Effector memory CD8-positive, alpha-beta T cell (primary cell): ENCODE results near the gene RBM26.

ENCODE experiments used
- ATAC-seq: fragments of 150-1000 bp; cut with Tn5 transposase; replicated peaks from 2 replicates; pipeline ENCODE4 v1.10.0; 2021; ENCODE audit warnings: mild to moderate bottlenecking, moderate library complexity
- DNase-seq, 3 experiments: peaks; one replicate each; pipeline ENCODE4 v3.0.0; 2021
- H3K27ac Mint-ChIP-seq, 2 donors: one replicate each; pipeline ENCODE4 v1.8.0; 2022; ENCODE audit warnings: mild to moderate bottlenecking in 2 of 2, mixed read lengths in 2 of 2, moderate library complexity in 2 of 2
- H3K27me3 Mint-ChIP-seq, 2 donors: one replicate each; pipeline ENCODE4 v1.8.0; 2022; ENCODE audit warnings: mixed read lengths in 2 of 2
- H3K36me3 Mint-ChIP-seq: one replicate; pipeline ENCODE4 v1.8.0; 2022; ENCODE audit warnings: mild to moderate bottlenecking, moderate library complexity, mixed read lengths; ENCODE audit not compliant: insufficient read depth
- H3K4me1 Mint-ChIP-seq, 2 donors: one replicate each; pipeline ENCODE4 v1.8.0; 2022; ENCODE audit warnings: low read depth in 2 of 2, mixed read lengths in 2 of 2
- H3K4me3 Mint-ChIP-seq, 2 donors: one replicate each; pipeline ENCODE4 v1.8.0; 2022; ENCODE audit warnings: mild to moderate bottlenecking in 2 of 2, mixed read lengths in 2 of 2, moderate library complexity in 2 of 2
- H3K9me3 Mint-ChIP-seq, 2 donors: one replicate each; pipeline ENCODE4 v1.8.0; 2022; ENCODE audit warnings: mixed read lengths in 2 of 2

RBM26 gene

DNA sequence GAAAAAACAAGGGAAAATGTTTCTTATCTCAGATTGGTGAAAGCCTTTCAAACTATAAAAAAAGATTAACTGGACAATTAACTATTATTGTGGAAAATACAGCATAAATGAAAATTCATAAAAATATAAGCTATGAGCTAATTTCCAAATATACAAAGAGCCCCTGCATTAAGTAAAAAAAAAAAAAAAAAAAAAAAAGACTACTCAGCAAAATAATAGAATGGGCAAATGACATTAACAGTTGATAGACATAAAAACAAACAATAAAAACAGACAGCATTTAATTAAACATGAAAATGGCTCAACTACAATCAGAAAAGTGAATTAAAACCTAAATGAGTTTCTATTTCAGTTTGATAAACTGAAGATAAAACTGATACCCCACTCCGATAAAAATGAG, 77.5 kb downstream of the RBM26 start:
- ATAC-seq: no peak
- H3K4me1 Mint-ChIP-seq: peaks cover 2 to 14% of the 10 kb centered on the region in 2 donors
- no peak for DNase-seq
- H3K9me3 Mint-ChIP-seq: no peaks in the 10 kb centered on the region
- no peak overlapping the region for H3K4me3 Mint-ChIP-seq
- H3K36me3 Mint-ChIP-seq: peaks cover 38% of the 10 kb centered on the region
- peak overlapping the region in 1 of 2 donors; percentile 35 for H3K27ac Mint-ChIP-seq
- H3K27me3 Mint-ChIP-seq: no peaks in the 10 kb centered on the region

DNA sequence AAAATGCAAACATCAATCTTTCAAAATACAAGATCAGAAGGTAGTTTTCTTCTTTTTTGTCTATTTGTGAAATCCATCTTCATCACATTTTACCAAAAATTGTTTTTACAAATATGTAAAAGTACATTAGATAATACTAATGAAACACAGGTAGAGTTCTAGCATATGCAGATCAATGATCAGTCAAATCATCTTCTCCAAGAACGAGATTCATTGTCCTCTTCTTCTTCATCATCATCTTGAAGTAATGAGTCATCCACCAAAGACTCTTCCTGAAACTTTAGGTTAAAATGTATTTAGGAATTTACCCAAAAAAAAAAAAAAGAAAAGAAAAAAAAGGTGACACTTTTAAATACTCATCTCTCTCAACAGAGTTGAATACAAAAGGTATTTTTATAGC, 85.6 kb downstream of the RBM26 start:
- Mint-ChIP-seq H3K4me3 (no peak overlapping the region), H3K27me3 (no peaks in the 10 kb centered on the region), H3K27ac (peak overlapping the region in 1 of 2 donors; percentile 29), H3K36me3 (peaks cover 47% of the 10 kb centered on the region), H3K9me3 (no peaks in the 10 kb centered on the region), H3K4me1 (no peaks in the 10 kb centered on the region)
- DNase-seq (no peak), ATAC-seq (no peak)

DNA sequence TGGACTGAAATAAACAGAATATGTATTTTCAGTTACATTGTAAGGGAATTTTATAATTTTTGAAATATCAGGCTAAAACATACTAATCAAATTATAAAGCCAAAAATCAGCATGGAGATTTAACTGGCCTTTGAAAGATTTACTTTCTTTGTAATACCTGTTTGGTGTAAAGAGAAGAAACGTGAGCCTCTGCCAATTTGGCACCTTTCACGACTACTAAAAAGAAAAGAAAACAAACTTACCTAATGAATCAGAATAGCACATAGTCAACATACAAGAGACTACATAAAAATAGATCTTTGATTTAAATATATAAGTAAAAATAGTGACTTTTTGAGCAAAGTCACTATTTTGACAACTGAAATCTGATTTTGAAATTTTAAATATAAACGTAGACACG, 87.4 kb downstream of the RBM26 start:
- no peak overlapping the region for H3K27ac Mint-ChIP-seq
- H3K36me3 Mint-ChIP-seq: peaks cover 43% of the 10 kb centered on the region
- H3K27me3 Mint-ChIP-seq: no peaks in the 10 kb centered on the region
- DNase-seq (no peak), ATAC-seq (no peak)
- no peaks in the 10 kb centered on the region for H3K9me3 Mint-ChIP-seq
- H3K4me3 Mint-ChIP-seq: no peak overlapping the region
- H3K4me1 Mint-ChIP-seq: no peaks in the 10 kb centered on the region

DNA sequence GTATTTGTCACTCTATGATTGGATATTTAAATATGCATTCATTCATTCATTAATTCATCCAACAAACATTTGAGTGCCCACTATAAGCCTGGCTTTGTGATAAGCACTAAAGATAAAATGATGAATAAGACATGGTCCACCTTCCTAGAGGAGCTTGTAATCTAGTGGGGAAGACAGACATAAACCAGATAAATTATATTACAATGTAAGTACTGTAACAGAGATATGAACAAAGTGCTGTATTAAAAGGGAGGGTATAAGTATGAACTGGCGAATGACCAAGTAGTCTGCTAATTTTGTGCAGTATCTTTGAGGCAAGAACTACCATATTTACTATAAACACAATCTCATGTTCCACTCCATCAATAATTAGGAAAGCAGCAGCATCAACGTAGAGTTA, 88.2 kb downstream of the RBM26 start:
- ATAC-seq: no peak
- Mint-ChIP-seq H3K36me3 (peaks cover 39% of the 10 kb centered on the region), H3K27me3 (no peaks in the 10 kb centered on the region), H3K4me1 (no peaks in the 10 kb centered on the region), H3K4me3 (no peak overlapping the region), H3K27ac (no peak overlapping the region), H3K9me3 (no peaks in the 10 kb centered on the region)
- DNase-seq: no peak

GRCh38 chr13:79314652-79315051, 91.4 kb downstream of the RBM26 start:
- H3K9me3 Mint-ChIP-seq: no peaks in the 10 kb centered on the region
- H3K4me3 Mint-ChIP-seq: no peak overlapping the region
- ATAC-seq: no peak
- no peaks in the 10 kb centered on the region for H3K27me3 Mint-ChIP-seq
- no peak for DNase-seq
- peaks cover 13% of the 10 kb centered on the region for H3K36me3 Mint-ChIP-seq
- H3K4me1 Mint-ChIP-seq: no peaks in the 10 kb centered on the region
- H3K27ac Mint-ChIP-seq: peak overlapping the region in 1 of 2 donors; percentile 35

- Mint-ChIP-seq H3K4me1 (no peaks in the 10 kb centered on the region), H3K4me3 (no peak overlapping the region), H3K27me3 (no peaks in the 10 kb centered on the region)
Measured at GRCh38 chr13:79312340-79312855, 93.7 kb downstream of the RBM26 start.

GRCh38 chr13:79311386-79311785, 94.7 kb downstream of the RBM26 start:
- Mint-ChIP-seq H3K9me3 (no peaks in the 10 kb centered on the region), H3K4me1 (no peaks in the 10 kb centered on the region), H3K27me3 (no peaks in the 10 kb centered on the region), H3K36me3 (no peaks in the 10 kb centered on the region), H3K27ac (no peak overlapping the region), H3K4me3 (no peak overlapping the region)
- ATAC-seq (no peak), DNase-seq (no peak)

More at GRCh38 chr13:79312340-79312855, 93.7 kb downstream of the RBM26 start:
- Mint-ChIP-seq H3K36me3 (no peaks in the 10 kb centered on the region), H3K9me3 (no peaks in the 10 kb centered on the region), H3K27ac (no peak overlapping the region)
- DNase-seq (no peak), ATAC-seq (no peak)

DNA sequence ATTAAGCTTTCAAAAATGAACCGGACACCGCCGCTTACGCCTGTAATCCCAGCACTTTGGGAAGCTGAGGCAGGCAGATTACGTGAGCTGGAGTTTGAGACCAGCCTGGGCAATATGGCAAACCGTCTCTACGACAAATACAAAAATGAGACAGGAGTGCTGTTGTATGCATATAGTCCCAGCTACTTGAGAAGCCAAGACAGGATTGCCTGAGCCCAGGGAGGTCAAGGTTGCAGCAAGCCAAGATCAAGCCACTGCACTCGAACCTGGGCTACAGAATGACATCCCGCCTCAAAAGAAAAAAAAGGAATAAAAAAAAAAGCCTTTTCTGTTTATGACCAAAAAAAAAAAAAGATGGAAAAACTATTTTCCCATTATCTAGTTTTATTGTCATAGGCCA, 96.4 kb downstream of the RBM26 start:
- Mint-ChIP-seq H3K36me3 (no peaks in the 10 kb centered on the region), H3K27me3 (no peaks in the 10 kb centered on the region), H3K4me3 (no peak overlapping the region), H3K27ac (no peak overlapping the region), H3K4me1 (no peaks in the 10 kb centered on the region), H3K9me3 (no peaks in the 10 kb centered on the region)
- DNase-seq (no peak), ATAC-seq (no peak)

DNA sequence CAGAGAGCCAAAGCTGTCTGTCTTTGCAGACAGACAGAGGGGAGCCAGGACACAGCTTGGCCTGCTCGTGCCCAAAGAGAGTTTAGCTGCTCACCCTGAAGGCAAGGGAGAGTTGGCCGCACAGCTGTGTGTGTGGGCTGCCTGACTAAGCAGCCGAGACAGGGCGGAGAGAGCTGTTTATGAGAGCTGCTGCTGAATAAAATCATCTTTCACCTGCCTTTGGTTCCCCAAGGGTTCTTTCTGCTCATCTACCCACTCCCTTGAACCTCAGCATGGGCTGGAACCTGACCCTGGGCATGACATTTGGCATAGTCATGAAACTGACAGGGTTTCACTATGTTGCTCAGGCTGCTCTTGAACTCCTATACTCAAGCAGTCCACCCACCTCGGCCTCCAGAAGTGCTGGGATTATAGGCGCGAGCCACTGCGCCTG, 98.2 kb downstream of the RBM26 start:
- Mint-ChIP-seq H3K27ac (no peak overlapping the region), H3K27me3 (peaks cover 1 to 3% of the 10 kb centered on the region in 2 donors), H3K4me1 (no peaks in the 10 kb centered on the region), H3K36me3 (no peaks in the 10 kb centered on the region), H3K9me3 (no peaks in the 10 kb centered on the region), H3K4me3 (no peak overlapping the region)
- DNase-seq (no peak), ATAC-seq (no peak)

GRCh38 chr13:79307433-79307861, 98.6 kb downstream of the RBM26 start:
- Mint-ChIP-seq H3K36me3 (no peaks in the 10 kb centered on the region), H3K27me3 (peaks cover 5 to 7% of the 10 kb centered on the region in 2 donors), H3K4me1 (no peaks in the 10 kb centered on the region), H3K9me3 (no peaks in the 10 kb centered on the region), H3K27ac (no peak overlapping the region), H3K4me3 (no peak overlapping the region)
- DNase-seq (no peak), ATAC-seq (no peak)

- ATAC-seq: no peak
Measured at GRCh38 chr13:79306650-79307049, 99.4 kb downstream of the RBM26 start.

GRCh38 chr13:79297128-79297527, 108.9 kb downstream of the RBM26 start:
- DNase-seq (no peak), ATAC-seq (no peak)
- Mint-ChIP-seq H3K27me3 (peaks cover 10 to 19% of the 10 kb centered on the region in 2 donors), H3K27ac (no peak overlapping the region), H3K4me1 (no peaks in the 10 kb centered on the region), H3K9me3 (no peaks in the 10 kb centered on the region), H3K36me3 (no peaks in the 10 kb centered on the region), H3K4me3 (no peak overlapping the region)

More at GRCh38 chr13:79306650-79307049, 99.4 kb downstream of the RBM26 start:
- Mint-ChIP-seq H3K27me3 (peaks cover 7 to 15% of the 10 kb centered on the region in 2 donors), H3K36me3 (no peaks in the 10 kb centered on the region), H3K4me3 (no peak overlapping the region), H3K4me1 (no peaks in the 10 kb centered on the region), H3K9me3 (no peaks in the 10 kb centered on the region), H3K27ac (no peak overlapping the region)
- DNase-seq: no peak

- DNase-seq (no peak), ATAC-seq (no peak)
- H3K4me1 Mint-ChIP-seq: no peaks in the 10 kb centered on the region
- H3K36me3 Mint-ChIP-seq: no peaks in the 10 kb centered on the region
- peaks cover 5 to 9% of the 10 kb centered on the region in 2 donors for H3K27me3 Mint-ChIP-seq
- no peak overlapping the region for H3K27ac Mint-ChIP-seq
- no peak overlapping the region for H3K4me3 Mint-ChIP-seq
- no peaks in the 10 kb centered on the region for H3K9me3 Mint-ChIP-seq
Measured at GRCh38 chr13:79295906-79296706, 109.9 kb downstream of the RBM26 start.

DNA sequence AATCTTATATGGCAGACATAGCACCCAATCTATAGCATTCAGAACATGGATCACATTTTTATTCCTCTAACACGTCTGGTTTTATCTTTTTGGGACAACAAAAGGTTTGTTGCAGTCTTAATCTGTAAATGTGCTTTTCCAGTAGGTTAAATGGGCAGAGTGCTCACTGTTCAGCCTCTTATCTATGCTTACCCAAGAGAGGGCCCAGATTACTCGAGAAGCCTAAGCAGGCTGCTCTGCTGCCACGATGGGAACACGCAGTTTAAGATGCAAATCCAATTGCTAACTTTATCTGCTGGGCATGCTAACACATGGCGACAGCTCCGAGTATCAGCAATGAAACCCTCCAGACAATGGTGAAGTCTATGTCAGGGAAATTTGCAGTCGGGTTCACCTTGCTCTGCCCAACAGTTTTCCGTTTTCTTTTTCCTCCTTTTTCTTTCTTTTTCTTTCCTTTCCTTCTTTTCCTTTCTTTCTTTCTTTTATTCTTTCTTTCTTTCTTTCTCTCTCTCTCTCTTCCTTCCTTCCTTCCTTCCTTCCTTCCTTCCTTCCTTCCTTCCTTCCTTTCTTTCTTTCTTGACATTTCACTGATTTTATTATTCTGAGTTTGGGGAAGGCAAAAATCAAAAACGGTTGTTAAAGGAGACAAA, 115.3 kb downstream of the RBM26 start:
- peaks cover 0 to 5% of the 10 kb centered on the region in 2 donors for H3K27me3 Mint-ChIP-seq
- H3K27ac Mint-ChIP-seq: no peak overlapping the region
- H3K4me1 Mint-ChIP-seq: no peaks in the 10 kb centered on the region
- DNase-seq (no peak), ATAC-seq (no peak)
- H3K9me3 Mint-ChIP-seq: no peaks in the 10 kb centered on the region
- H3K4me3 Mint-ChIP-seq: no peak overlapping the region
- no peaks in the 10 kb centered on the region for H3K36me3 Mint-ChIP-seq
